Activated CD8-positive, alpha-beta memory T cell treated with anti-CD3 and anti-CD28 coated beads for 48 hours (primary cell): ENCODE measurements around the gene SLC39A5.
"Not testable (repeated sequence)": the region's sequence is repeated elsewhere in the genome, so short reads cannot be mapped to it uniquely, and the experiment has no call there.

Source experiments
- DNase-seq, 3 experiments: peaks; one replicate each; pipeline ENCODE4 v3.0.0-alpha.2; 2020; ENCODE audit warnings: low read depth in 2 of 3, low spot score in 2 of 3

The SLC39A5 gene

GRCh38 chr12:56272468-56272867 is 42.6 kb downstream of the SLC39A5 start:
- not testable (repeated sequence) for DNase-seq

GRCh38 chr12:56274299-56274698 is 44.4 kb downstream of the SLC39A5 start:
- DNase-seq: no peak

GRCh38 chr12:56278905-56279304 is 49.1 kb downstream of the SLC39A5 start:
- no peak for DNase-seq

GRCh38 chr12:56280849-56281248 is 51.0 kb downstream of the SLC39A5 start:
- DNase-seq: no peak

GRCh38 chr12:56282030-56282429 is 52.2 kb downstream of the SLC39A5 start:
- DNase-seq: no peak

GRCh38 chr12:56282579-56282978 is 52.7 kb downstream of the SLC39A5 start:
- no peak for DNase-seq

- not testable (repeated sequence) for DNase-seq
These were observed 54.4 kb downstream of the SLC39A5 start for GRCh38 chr12:56284263-56284662.

GRCh38 chr12:56286044-56286830 is 56.4 kb downstream of the SLC39A5 start:
- no peak for DNase-seq
